Measurements from ENCODE around the gene PDPR. TPM values are rescaled to one million over a fixed set of nuclear protein-coding genes. Genes with fewer than 3 reads are reported as not detected.
"Not testable (repeated sequence)": the region's sequence is repeated elsewhere in the genome, so short reads cannot be mapped to it uniquely, and the experiment has no call there.

The PDPR gene
- total RNA-seq, 2 experiments from 2014 or later: 20.6 to 20.8 TPM

- H3K9me3 ChIP-seq (ENCODE audit: control insufficient read depth in 1 of 2, insufficient read depth in 1 of 2, low read length in 2 of 2); H3K4me1 Mint-ChIP-seq (ENCODE audit: low read depth); ATAC-seq (ENCODE audit: poor library complexity); H3K4me3 ChIP-seq (ENCODE audit: low read length); intact Hi-C loops (cut with DNase I, micrococcal nuclease); H3K4me3 Mint-ChIP-seq; H3K27me3 Mint-ChIP-seq; H3K9me3 Mint-ChIP-seq; POLR2A ChIA-PET; DNase-seq; H3K36me3 Mint-ChIP-seq (ENCODE audit: low read depth); H3K27ac ChIP-seq (ENCODE audit: low read depth in 1 of 2, low read length in 2 of 2); H3K27ac Mint-ChIP-seq; CTCF ChIA-PET; H3K36me3 ChIP-seq (ENCODE audit: insufficient read depth, low read length); H3K4me1 ChIP-seq (ENCODE audit: insufficient read depth, low read length); H3K27me3 ChIP-seq (ENCODE audit: control insufficient read depth in 1 of 2, insufficient read depth in 2 of 2, low read length in 2 of 2): not testable (repeated sequence)
These were observed 32.9 kb upstream of the PDPR start for GRCh38 chr16:70081219-70081618.

- H3K27me3 ChIP-seq (ENCODE audit: control insufficient read depth in 1 of 2, insufficient read depth in 2 of 2, low read length in 2 of 2); POLR2A ChIA-PET; H3K27ac ChIP-seq (ENCODE audit: low read depth in 1 of 2, low read length in 2 of 2); CTCF ChIA-PET; H3K9me3 ChIP-seq (ENCODE audit: control insufficient read depth in 1 of 2, insufficient read depth in 1 of 2, low read length in 2 of 2); intact Hi-C loops (cut with DNase I, micrococcal nuclease); ATAC-seq (ENCODE audit: poor library complexity); H3K4me3 ChIP-seq (ENCODE audit: low read length); H3K4me1 Mint-ChIP-seq (ENCODE audit: low read depth); H3K36me3 Mint-ChIP-seq (ENCODE audit: low read depth); H3K27me3 Mint-ChIP-seq; H3K4me1 ChIP-seq (ENCODE audit: insufficient read depth, low read length); DNase-seq; H3K4me3 Mint-ChIP-seq; H3K36me3 ChIP-seq (ENCODE audit: insufficient read depth, low read length); H3K9me3 Mint-ChIP-seq; H3K27ac Mint-ChIP-seq: not testable (repeated sequence)
These were observed 30.2 kb upstream of the PDPR start for GRCh38 chr16:70083931-70084330.

GRCh38 chr16:70088160-70088559, 26.0 kb upstream of the PDPR start:
- H3K27me3 ChIP-seq (ENCODE audit: control insufficient read depth in 1 of 2, insufficient read depth in 2 of 2, low read length in 2 of 2); POLR2A ChIA-PET; H3K9me3 Mint-ChIP-seq; H3K4me3 Mint-ChIP-seq; H3K36me3 Mint-ChIP-seq (ENCODE audit: low read depth); H3K4me1 Mint-ChIP-seq (ENCODE audit: low read depth); H3K27me3 Mint-ChIP-seq; H3K27ac ChIP-seq (ENCODE audit: low read depth in 1 of 2, low read length in 2 of 2); H3K4me1 ChIP-seq (ENCODE audit: insufficient read depth, low read length); H3K4me3 ChIP-seq (ENCODE audit: low read length); CTCF ChIA-PET; H3K36me3 ChIP-seq (ENCODE audit: insufficient read depth, low read length); intact Hi-C loops (cut with DNase I, micrococcal nuclease); H3K27ac Mint-ChIP-seq; DNase-seq; ATAC-seq (ENCODE audit: poor library complexity); H3K9me3 ChIP-seq (ENCODE audit: control insufficient read depth in 1 of 2, insufficient read depth in 1 of 2, low read length in 2 of 2): not testable (repeated sequence)

DNA sequence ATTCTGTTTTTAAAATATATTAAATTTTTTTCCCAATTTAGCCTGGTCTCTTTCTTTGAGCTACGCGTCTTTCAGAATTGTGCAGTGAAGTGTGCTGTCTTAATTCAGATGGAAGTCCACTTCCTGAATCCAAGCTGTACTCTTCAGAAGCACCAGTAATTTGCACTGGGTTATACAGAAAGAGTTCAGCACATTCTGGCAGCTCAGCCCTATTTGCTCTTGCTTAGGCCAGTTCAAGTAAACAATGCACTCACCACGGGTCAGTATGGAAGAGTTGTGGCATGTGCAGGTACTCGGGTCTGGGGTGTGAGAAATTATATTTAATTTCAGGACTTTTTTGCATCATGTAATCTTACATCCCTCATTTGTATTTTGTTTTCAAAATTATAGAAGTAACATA, 25.3 kb upstream of the PDPR start:
- H3K27ac Mint-ChIP-seq; H3K9me3 Mint-ChIP-seq; ATAC-seq (ENCODE audit: poor library complexity); intact Hi-C loops (cut with DNase I, micrococcal nuclease); POLR2A ChIA-PET; H3K27ac ChIP-seq (ENCODE audit: low read depth in 1 of 2, low read length in 2 of 2); H3K27me3 Mint-ChIP-seq; H3K27me3 ChIP-seq (ENCODE audit: control insufficient read depth in 1 of 2, insufficient read depth in 2 of 2, low read length in 2 of 2); H3K36me3 Mint-ChIP-seq (ENCODE audit: low read depth); H3K4me3 ChIP-seq (ENCODE audit: low read length); DNase-seq; H3K4me3 Mint-ChIP-seq; H3K9me3 ChIP-seq (ENCODE audit: control insufficient read depth in 1 of 2, insufficient read depth in 1 of 2, low read length in 2 of 2); H3K36me3 ChIP-seq (ENCODE audit: insufficient read depth, low read length); H3K4me1 Mint-ChIP-seq (ENCODE audit: low read depth); CTCF ChIA-PET; H3K4me1 ChIP-seq (ENCODE audit: insufficient read depth, low read length): not testable (repeated sequence)

DNA sequence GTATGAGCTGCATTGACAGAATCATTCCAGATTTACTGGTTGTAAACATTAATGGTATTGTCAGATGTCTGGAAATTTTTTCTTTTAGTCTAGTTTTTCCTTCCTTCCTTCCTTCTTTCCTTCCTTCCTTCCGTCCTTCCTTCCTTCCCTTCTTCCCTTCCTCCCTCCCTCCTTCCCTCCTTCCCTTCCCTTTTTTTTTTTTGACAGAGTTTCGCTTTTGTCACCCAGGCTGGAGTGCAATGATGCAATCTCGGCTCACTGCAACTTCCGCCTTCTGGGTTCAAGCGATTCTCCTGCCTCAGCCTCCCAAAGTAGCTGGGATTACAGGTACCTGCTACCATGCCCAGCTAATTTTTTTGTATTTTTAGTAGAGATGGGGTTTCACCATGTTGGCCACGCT, 24.8 kb upstream of the PDPR start:
- H3K4me3 Mint-ChIP-seq; H3K27me3 ChIP-seq (ENCODE audit: control insufficient read depth in 1 of 2, insufficient read depth in 2 of 2, low read length in 2 of 2); intact Hi-C loops (cut with DNase I, micrococcal nuclease); H3K4me3 ChIP-seq (ENCODE audit: low read length); POLR2A ChIA-PET; DNase-seq; H3K9me3 ChIP-seq (ENCODE audit: control insufficient read depth in 1 of 2, insufficient read depth in 1 of 2, low read length in 2 of 2); CTCF ChIA-PET; ATAC-seq (ENCODE audit: poor library complexity); H3K27ac ChIP-seq (ENCODE audit: low read depth in 1 of 2, low read length in 2 of 2); H3K27ac Mint-ChIP-seq; H3K36me3 ChIP-seq (ENCODE audit: insufficient read depth, low read length); H3K9me3 Mint-ChIP-seq; H3K4me1 Mint-ChIP-seq (ENCODE audit: low read depth); H3K36me3 Mint-ChIP-seq (ENCODE audit: low read depth); H3K4me1 ChIP-seq (ENCODE audit: insufficient read depth, low read length); H3K27me3 Mint-ChIP-seq: not testable (repeated sequence)

GRCh38 chr16:70091104-70091503, 23.0 kb upstream of the PDPR start:
- DNase-seq; H3K4me3 ChIP-seq (ENCODE audit: low read length); H3K27me3 ChIP-seq (ENCODE audit: control insufficient read depth in 1 of 2, insufficient read depth in 2 of 2, low read length in 2 of 2); H3K36me3 Mint-ChIP-seq (ENCODE audit: low read depth); H3K27ac ChIP-seq (ENCODE audit: low read depth in 1 of 2, low read length in 2 of 2); H3K27ac Mint-ChIP-seq; ATAC-seq (ENCODE audit: poor library complexity); intact Hi-C loops (cut with DNase I, micrococcal nuclease); H3K4me3 Mint-ChIP-seq; H3K36me3 ChIP-seq (ENCODE audit: insufficient read depth, low read length); H3K9me3 ChIP-seq (ENCODE audit: control insufficient read depth in 1 of 2, insufficient read depth in 1 of 2, low read length in 2 of 2); H3K4me1 ChIP-seq (ENCODE audit: insufficient read depth, low read length); H3K27me3 Mint-ChIP-seq; CTCF ChIA-PET; H3K9me3 Mint-ChIP-seq; POLR2A ChIA-PET; H3K4me1 Mint-ChIP-seq (ENCODE audit: low read depth): not testable (repeated sequence)

DNA sequence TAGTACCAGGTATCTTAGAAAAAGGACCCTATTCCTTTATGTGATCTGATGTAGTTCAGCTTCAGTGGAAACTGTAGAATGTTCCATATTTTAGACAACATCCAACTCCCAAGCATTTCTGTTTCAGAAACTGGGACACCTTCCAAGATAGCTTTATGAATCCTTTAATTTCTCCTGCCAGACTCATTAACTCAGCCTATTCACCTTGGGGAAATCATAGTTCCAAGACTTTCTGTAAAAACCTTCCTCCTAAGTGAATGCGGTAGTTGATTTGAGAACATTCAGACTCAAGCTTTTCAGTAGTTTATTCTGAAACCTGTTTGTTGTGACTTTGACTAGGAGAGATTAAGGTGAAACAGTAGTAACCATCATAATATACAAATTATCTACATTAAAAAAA, 20.0 kb upstream of the PDPR start:
- H3K36me3 Mint-ChIP-seq (ENCODE audit: low read depth); DNase-seq; H3K27me3 ChIP-seq (ENCODE audit: control insufficient read depth in 1 of 2, insufficient read depth in 2 of 2, low read length in 2 of 2); intact Hi-C loops (cut with DNase I, micrococcal nuclease); ATAC-seq (ENCODE audit: poor library complexity); H3K36me3 ChIP-seq (ENCODE audit: insufficient read depth, low read length); H3K27ac ChIP-seq (ENCODE audit: low read depth in 1 of 2, low read length in 2 of 2); H3K27ac Mint-ChIP-seq; H3K4me3 ChIP-seq (ENCODE audit: low read length); H3K27me3 Mint-ChIP-seq; H3K4me1 ChIP-seq (ENCODE audit: insufficient read depth, low read length); POLR2A ChIA-PET; H3K9me3 ChIP-seq (ENCODE audit: control insufficient read depth in 1 of 2, insufficient read depth in 1 of 2, low read length in 2 of 2); H3K4me3 Mint-ChIP-seq; H3K4me1 Mint-ChIP-seq (ENCODE audit: low read depth); CTCF ChIA-PET; H3K9me3 Mint-ChIP-seq: not testable (repeated sequence)
